ENCODE measurements around the gene EIF1B. TPM values are rescaled to one million over a fixed set of nuclear protein-coding genes. Genes with fewer than 3 reads are reported as not detected.

EIF1B gene
- total RNA-seq, 2 donors from 2014 or later, result 67.4 to 83.8 TPM

DNA sequence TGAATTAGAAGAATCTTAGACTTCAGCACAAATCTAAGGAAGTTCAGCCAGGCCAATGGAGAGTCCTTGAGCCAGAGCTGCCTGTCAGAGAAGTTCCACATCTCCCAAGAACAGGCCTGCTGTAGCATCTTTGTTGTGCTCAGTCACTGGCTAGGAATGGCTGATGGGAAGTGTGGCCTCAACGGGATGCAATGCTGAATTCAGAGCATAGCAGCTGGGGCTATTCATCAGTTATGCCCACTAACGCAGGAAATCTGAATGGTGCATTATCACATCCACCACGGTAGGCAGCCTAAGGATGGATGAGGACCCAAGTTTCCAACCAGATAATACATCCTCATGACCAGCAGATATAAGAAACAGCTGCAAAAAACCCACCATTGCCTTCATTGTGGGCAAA lies 3.2 kb upstream of the EIF1B start:
- H3K36me3 Mint-ChIP-seq (ENCODE audit: low read depth), result peaks cover 6% of the 10 kb centered on the region
- 91 to 100% methylated on average over 2 to 3 of the region's 3 CpGs for WGBS, 2 experiments (ENCODE audit: insufficient coverage in 1 of 2, insufficient read length in 1 of 2)
- TF ChIP-seq, protein P1, sequence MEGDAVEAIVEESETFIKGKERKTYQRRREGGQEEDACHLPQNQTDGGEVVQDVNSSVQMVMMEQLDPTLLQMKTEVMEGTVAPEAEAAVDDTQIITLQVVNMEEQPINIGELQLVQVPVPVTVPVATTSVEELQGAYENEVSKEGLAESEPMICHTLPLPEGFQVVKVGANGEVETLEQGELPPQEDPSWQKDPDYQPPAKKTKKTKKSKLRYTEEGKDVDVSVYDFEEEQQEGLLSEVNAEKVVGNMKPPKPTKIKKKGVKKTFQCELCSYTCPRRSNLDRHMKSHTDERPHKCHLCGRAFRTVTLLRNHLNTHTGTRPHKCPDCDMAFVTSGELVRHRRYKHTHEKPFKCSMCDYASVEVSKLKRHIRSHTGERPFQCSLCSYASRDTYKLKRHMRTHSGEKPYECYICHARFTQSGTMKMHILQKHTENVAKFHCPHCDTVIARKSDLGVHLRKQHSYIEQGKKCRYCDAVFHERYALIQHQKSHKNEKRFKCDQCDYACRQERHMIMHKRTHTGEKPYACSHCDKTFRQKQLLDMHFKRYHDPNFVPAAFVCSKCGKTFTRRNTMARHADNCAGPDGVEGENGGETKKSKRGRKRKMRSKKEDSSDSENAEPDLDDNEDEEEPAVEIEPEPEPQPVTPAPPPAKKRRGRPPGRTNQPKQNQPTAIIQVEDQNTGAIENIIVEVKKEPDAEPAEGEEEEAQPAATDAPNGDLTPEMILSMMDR (conservative IDR thresholded peaks at IDR 0.05), result no peak

DNA sequence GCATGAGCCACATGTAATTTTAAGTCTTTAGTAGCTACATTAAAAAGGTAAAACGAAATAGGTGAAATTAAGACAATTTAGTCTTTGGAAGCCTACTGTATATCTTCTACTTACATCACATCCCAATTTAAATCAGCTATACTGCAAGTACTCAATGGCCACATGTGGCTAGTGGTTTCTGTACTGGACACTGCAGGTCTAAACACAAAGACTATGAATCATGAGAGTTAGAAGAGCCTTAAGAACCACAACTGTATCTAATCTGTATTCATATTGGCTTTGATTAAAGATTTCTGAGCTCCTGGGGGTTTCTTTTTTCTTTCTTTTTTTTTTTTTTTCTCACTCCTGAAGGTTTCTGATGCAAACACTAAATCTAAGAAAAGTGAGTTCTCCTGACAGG lies 2.3 kb upstream of the EIF1B start:
- Histone ChIP-seq H3K36me3 (ENCODE audit: control insufficient read depth, insufficient read depth, low read length) (peaks cover 15% of the 10 kb centered on the region), H3K4me3 (ENCODE audit: low read length) (no peak overlapping the region), H3K27me3 (ENCODE audit: control insufficient read depth, insufficient read depth, low read length, poor library complexity, severe bottlenecking) (no peaks in the 10 kb centered on the region), H3K27ac (ENCODE audit: low read depth, low read length) (no peak overlapping the region), H3K9me3 (ENCODE audit: control insufficient read depth, low read length) (peaks cover 3% of the 10 kb centered on the region), H3K9ac (ENCODE audit: extremely low read depth, low read length, poor library complexity, severe bottlenecking) (no peak overlapping the region), H3K4me1 (ENCODE audit: control insufficient read depth, insufficient read depth, low read length) (no peaks in the 10 kb centered on the region)
- TF ChIP-seq, protein P1 (conservative IDR thresholded peaks at IDR 0.05), result no peak
- 81% methylated on average over 1 of the region's 1 CpG; no CpG with 5 or more reads in 1 of the 2 experiments for WGBS, 2 experiments (ENCODE audit: insufficient coverage in 1 of 2, insufficient read length in 1 of 2)
- H3K4me1 Mint-ChIP-seq, result peaks cover 16% of the 10 kb centered on the region
- no peaks in the 10 kb centered on the region for H3K9me3 Mint-ChIP-seq
- no peak overlapping the region for H3K27ac Mint-ChIP-seq
- H3K27me3 Mint-ChIP-seq (ENCODE audit: insufficient read depth), result no peaks in the 10 kb centered on the region
- H3K36me3 Mint-ChIP-seq (ENCODE audit: low read depth), result peaks cover 15% of the 10 kb centered on the region
- DNase-seq, result no peak
- no peak overlapping the region for H3K4me3 Mint-ChIP-seq

More for the DNA sequence above, 3.2 kb upstream of the EIF1B start:
- no peak overlapping the region for H3K27ac Mint-ChIP-seq
- Histone ChIP-seq H3K4me1 (ENCODE audit: control insufficient read depth, insufficient read depth, low read length) (no peaks in the 10 kb centered on the region), H3K27me3 (ENCODE audit: control insufficient read depth, insufficient read depth, low read length, poor library complexity, severe bottlenecking) (no peaks in the 10 kb centered on the region), H3K9me3 (ENCODE audit: control insufficient read depth, low read length) (peaks cover 12% of the 10 kb centered on the region), H3K27ac (ENCODE audit: low read depth, low read length) (no peak overlapping the region), H3K9ac (ENCODE audit: extremely low read depth, low read length, poor library complexity, severe bottlenecking) (no peak overlapping the region), H3K4me3 (ENCODE audit: low read length) (no peak overlapping the region), H3K36me3 (ENCODE audit: control insufficient read depth, insufficient read depth, low read length) (peaks cover 6% of the 10 kb centered on the region)
- DNase-seq, result no peak
- H3K4me1 Mint-ChIP-seq, result peaks cover 10% of the 10 kb centered on the region
- peaks cover 8% of the 10 kb centered on the region for H3K9me3 Mint-ChIP-seq
- no peak overlapping the region for H3K4me3 Mint-ChIP-seq
- no peaks in the 10 kb centered on the region for H3K27me3 Mint-ChIP-seq (ENCODE audit: insufficient read depth)

DNA sequence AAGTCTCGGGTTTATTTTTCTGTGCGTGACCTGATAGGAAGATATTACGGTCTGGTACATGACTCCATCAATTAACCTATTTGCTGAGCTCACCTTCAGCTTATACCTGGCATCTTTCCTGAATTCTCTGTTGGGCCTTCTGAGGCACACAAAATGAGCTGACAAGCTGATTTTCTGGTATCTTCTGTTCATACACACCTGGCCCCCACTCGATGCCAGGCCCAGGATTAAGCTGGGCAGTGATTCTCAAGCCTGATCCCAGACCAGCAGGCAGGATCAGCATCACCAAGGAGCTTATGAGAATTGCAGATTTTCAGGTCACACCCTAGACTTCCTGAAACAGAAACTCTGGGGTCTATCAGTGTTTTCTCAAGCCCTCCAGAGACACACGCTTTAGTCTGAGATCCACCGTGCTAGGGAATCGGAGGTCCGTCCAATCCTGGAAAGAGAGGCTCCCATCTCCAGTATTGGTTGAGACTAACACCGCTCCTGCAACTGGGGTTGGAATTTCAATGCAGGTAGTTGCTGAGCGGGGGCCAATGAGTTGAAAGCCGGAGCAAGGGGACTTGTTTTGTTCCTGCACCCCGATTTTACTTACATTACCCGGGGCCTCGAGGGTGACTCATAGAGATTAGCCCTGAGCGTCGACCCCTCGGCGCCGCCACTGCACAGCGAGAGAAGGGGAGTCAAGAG lies 636 bp upstream of the EIF1B start:
- Mint-ChIP-seq H3K27ac (peak overlapping the region; percentile 93), H3K4me1 (peaks cover 20% of the 10 kb centered on the region), H3K36me3 (ENCODE audit: low read depth) (peaks cover 26% of the 10 kb centered on the region), H3K9me3 (no peaks in the 10 kb centered on the region), H3K4me3 (peak overlapping the region; percentile 99), H3K27me3 (ENCODE audit: insufficient read depth) (no peaks in the 10 kb centered on the region)
- H3K36me3 ChIP-seq (ENCODE audit: control insufficient read depth, insufficient read depth, low read length), result peaks cover 32% of the 10 kb centered on the region
- WGBS, 2 experiments (ENCODE audit: insufficient coverage in 1 of 2, insufficient read length in 1 of 2), result 50 to 58% methylated on average over 17 to 20 of the region's 20 CpGs
- H3K9me3 ChIP-seq (ENCODE audit: control insufficient read depth, low read length), result no peaks in the 10 kb centered on the region
- no peaks in the 10 kb centered on the region for H3K4me1 ChIP-seq (ENCODE audit: control insufficient read depth, insufficient read depth, low read length)
- H3K27ac ChIP-seq (ENCODE audit: low read depth, low read length), result no peak overlapping the region
- H3K4me3 ChIP-seq (ENCODE audit: low read length), result peak overlapping the region; percentile 82
- DNase-seq, result no peak
- TF ChIP-seq, protein P1 (conservative IDR thresholded peaks at IDR 0.05), result no peak
- H3K9ac ChIP-seq (ENCODE audit: extremely low read depth, low read length, poor library complexity, severe bottlenecking), result peak overlapping the region; percentile 53
- no peaks in the 10 kb centered on the region for H3K27me3 ChIP-seq (ENCODE audit: control insufficient read depth, insufficient read depth, low read length, poor library complexity, severe bottlenecking)
